Muscle layer of colon (tissue), 2 donors: ENCODE data around the gene RPS2.

Experiments
- H3K27ac ChIP-seq: one replicate; pipeline ENCODE4 v1.7.0; 2013; ENCODE audit warnings: low read depth, mild to moderate bottlenecking, low read length, moderate library complexity
- H3K27me3 ChIP-seq, 2 donors: one replicate each; pipeline ENCODE4 v1.7.0; 2013; ENCODE audit warnings: low read length in 2 of 2, mild to moderate bottlenecking in 2 of 2; ENCODE audit not compliant: insufficient read depth in 2 of 2, control insufficient read depth in 1 of 2
- H3K36me3 ChIP-seq: one replicate; pipeline ENCODE4 v1.7.0; 2013; ENCODE audit warnings: mild to moderate bottlenecking, low read length; ENCODE audit not compliant: insufficient read depth
- H3K4me1 ChIP-seq: one replicate; pipeline ENCODE4 v1.7.0; 2013; ENCODE audit warnings: mild to moderate bottlenecking, low read length; ENCODE audit not compliant: insufficient read depth
- H3K4me3 ChIP-seq, 2 donors: one replicate each; pipeline ENCODE4 v1.7.0; 2013; ENCODE audit warnings: low read length in 2 of 2, low read depth in 1 of 2, mild to moderate bottlenecking in 1 of 2, moderate library complexity in 1 of 2
- H3K9ac ChIP-seq: one replicate; pipeline ENCODE4 v1.7.0; 2013; ENCODE audit warnings: low read length
- H3K9me3 ChIP-seq: one replicate; pipeline ENCODE4 v1.7.0; 2013; ENCODE audit warnings: mild to moderate bottlenecking, low read length
- donor health status: abdominal sarcoma.
- donor health status: Adenocarcinoma of cecum.

RPS2 gene

DNA sequence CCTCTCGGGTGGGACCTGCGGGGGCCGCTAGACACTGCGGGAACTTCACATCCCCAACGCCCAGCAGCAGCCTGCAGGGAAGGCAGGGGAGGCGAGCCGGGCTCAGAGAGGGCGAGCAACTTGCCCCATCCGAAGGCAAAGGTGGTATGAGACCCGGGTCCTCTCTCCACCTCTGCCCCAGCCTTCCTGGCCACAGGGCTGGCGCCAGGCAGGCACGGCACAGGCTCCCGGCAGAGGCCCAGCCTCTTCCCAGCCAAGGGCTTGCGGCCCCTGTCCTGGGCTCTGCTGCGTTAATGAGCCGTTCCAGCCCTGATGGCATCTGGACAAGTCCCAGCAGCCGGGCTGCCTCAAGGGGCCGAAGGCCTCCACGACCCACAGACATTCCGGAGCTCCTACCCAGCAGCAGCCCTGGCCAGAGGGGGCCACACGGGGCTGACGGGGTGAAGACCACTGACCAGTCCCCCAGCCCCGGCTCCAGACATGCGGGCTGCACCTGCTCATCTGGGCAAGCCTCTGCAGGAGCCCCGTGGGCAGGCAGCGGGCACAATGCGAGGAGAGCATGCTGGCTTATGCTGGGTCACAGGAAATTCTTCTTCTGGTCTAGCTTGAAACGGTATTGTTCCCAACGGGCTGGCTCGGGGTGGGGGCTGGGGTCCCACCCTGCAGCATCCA, 45.2 kb downstream of the RPS2 start:
- no peaks in the 10 kb centered on the region for H3K4me1 ChIP-seq
- H3K27ac ChIP-seq = no peak overlapping the region
- H3K27me3 ChIP-seq = peaks cover 16 to 80% of the 10 kb centered on the region in 2 donors
- H3K9ac ChIP-seq = no peak overlapping the region
- H3K9me3 ChIP-seq = no peaks in the 10 kb centered on the region
- no peak overlapping the region for H3K4me3 ChIP-seq
- no peaks in the 10 kb centered on the region for H3K36me3 ChIP-seq

DNA sequence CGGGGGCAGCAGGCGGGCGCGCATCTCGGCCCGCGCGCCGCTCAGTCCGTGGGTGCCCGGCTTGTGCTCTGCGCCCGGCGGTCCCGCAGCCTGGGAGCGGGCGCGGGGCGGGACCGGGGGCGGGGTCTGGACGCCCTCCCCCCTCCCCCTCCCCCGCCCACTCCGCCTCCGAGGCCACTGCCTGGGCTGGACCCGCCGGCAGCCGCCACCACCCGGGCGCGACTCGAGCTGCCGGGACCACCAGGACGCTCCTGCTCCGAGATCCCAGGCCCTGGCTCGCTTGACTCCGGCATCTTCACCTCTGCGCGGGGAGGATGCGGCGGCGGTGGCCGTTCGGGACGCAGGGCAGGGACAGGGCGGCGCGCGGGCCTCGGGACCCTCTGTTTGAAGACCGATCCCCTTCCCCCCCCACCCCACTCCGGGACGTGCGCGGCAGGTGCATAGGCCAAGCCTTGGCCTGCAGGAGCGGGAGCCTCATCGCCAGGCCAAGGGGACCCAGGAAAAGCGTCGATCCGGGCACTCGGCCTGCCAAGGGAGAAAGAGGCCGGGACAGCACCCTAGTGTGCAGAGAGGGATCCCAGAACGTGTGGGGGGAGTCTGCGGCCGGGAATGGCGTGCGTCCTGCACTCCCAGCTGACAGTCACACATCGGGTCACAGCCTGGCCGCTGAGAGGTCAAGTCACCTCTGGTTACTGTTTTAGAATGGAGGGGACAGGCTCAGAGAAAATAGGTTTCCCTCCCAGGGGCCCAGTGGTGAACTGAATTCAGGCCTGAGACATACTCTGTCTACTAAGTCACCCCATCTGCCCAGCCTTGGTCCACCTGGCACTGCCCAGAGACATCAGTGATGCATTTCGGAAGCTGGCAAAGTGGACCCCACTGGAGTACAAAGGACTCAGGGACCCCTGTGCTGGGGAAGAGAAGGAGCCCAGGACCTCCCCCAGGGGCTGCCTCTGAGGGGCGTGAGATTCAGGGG, 46.0 kb downstream of the RPS2 start, which contains the start of gene HS3ST6:
Gene HS3ST6, minus strand, starts transcription at position 65 of the 976 bp plus-strand sequence. CDS start 92 bp downstream, outside the sequence.
- H3K27me3 ChIP-seq = peaks cover 16 to 75% of the 10 kb centered on the region in 2 donors

DNA sequence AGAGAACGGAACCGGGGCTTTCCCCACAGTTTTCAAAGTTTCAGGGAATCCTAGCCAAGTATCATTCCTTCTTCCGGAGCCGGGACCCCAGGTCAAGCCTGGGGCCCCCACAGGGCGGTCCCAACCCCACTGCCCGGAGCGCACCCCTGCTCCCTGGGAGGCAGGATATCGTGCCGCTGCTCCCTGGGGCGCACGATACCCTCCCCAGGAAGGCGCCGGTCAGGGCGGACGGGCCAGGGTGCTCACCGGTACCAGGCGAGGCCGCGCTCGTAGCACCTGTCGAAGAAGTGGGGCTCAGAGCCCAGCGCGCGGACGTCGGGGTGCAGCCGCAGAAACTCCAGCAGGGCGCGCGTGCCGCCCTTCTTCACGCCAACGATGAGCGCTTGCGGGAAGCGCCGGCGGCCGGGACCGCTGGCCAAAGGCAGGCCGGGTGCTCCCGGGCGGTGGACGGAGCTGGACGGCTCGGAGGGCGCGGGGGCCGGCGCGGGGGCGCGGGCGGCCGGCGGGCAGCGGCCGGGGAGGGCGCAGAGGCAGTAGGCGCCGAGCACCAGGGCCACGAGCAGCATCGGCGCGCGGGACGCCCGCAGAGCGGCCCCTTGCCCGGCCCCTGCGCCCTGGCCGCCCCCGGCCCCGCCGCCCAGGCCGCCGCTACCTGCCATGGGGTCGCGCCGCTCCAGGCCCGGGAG, 46.8 kb downstream of the RPS2 start:
- H3K4me3 ChIP-seq = no peak overlapping the region
- no peaks in the 10 kb centered on the region for H3K9me3 ChIP-seq
- H3K4me1 ChIP-seq = no peaks in the 10 kb centered on the region
- H3K9ac ChIP-seq = no peak overlapping the region
- H3K27me3 ChIP-seq = peaks cover 9 to 73% of the 10 kb centered on the region in 2 donors
- H3K27ac ChIP-seq = no peak overlapping the region
- H3K36me3 ChIP-seq = no peaks in the 10 kb centered on the region

More for the DNA sequence above, 46.0 kb downstream of the RPS2 start, which contains the start of gene HS3ST6:
- no peak within 1 kb of the TSS for H3K27ac ChIP-seq
- no peaks in the 10 kb centered on the region for H3K4me1 ChIP-seq
- no peak within 1 kb of the TSS for H3K4me3 ChIP-seq
- no peaks in the 10 kb centered on the region for H3K36me3 ChIP-seq
- H3K9ac ChIP-seq = no peak within 1 kb of the TSS
- no peaks in the 10 kb centered on the region for H3K9me3 ChIP-seq

DNA sequence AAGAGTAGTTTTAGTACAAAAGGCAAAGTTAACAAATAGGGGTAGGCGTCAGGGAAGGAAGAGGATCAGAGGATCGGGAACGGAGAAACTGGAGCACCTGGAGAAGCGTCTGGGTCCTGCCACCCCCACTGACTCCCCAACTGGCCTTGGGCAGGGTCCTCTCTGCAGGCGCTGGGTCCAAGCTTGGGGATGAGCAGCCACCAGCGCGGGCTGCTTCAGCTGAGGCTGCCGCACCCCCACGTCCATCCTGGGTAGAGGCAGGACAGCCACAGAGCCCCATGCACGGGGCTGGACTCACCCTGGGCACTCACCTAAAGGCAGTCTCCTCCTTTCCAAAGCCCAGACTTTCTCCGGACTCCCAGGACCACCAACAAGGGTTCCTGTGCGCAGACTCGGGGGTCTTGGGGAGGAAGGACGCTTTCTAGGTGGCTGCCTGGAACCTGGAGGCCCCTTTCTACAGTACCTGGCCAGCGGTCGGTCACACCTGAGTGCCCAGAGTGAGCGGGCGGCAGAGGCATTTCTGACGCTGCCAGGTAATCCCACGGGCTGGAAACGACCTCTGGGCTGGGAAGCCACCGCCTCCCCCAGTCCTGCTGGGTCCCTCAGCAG, 47.5 kb downstream of the RPS2 start:
- Histone ChIP-seq H3K27ac (no peak overlapping the region), H3K36me3 (no peaks in the 10 kb centered on the region), H3K9ac (no peak overlapping the region), H3K9me3 (no peaks in the 10 kb centered on the region), H3K4me3 (no peak overlapping the region), H3K4me1 (no peaks in the 10 kb centered on the region), H3K27me3 (peaks cover 8 to 67% of the 10 kb centered on the region in 2 donors)

DNA sequence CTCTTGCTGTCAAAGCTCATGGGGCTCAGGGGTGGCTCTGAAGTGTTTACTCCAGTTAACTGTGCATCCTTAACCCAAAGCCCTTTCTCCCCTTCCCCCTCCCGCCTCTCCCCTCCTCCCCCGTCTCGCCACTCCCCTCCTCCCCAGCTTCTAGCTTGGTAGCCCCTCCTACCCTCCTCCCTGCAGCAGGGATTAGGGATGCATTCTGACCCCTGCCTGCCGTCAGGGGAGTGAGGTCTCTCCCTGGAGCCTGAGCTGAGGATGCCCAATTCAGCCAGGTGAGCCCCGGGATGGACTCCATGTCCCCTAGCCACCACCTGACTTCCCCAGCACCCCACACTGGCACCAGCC, 48.0 kb downstream of the RPS2 start:
- Histone ChIP-seq H3K4me1 (no peaks in the 10 kb centered on the region), H3K4me3 (no peak overlapping the region), H3K27ac (no peak overlapping the region), H3K9ac (no peak overlapping the region), H3K36me3 (no peaks in the 10 kb centered on the region), H3K9me3 (no peaks in the 10 kb centered on the region), H3K27me3 (peaks cover 8 to 67% of the 10 kb centered on the region in 2 donors)

DNA sequence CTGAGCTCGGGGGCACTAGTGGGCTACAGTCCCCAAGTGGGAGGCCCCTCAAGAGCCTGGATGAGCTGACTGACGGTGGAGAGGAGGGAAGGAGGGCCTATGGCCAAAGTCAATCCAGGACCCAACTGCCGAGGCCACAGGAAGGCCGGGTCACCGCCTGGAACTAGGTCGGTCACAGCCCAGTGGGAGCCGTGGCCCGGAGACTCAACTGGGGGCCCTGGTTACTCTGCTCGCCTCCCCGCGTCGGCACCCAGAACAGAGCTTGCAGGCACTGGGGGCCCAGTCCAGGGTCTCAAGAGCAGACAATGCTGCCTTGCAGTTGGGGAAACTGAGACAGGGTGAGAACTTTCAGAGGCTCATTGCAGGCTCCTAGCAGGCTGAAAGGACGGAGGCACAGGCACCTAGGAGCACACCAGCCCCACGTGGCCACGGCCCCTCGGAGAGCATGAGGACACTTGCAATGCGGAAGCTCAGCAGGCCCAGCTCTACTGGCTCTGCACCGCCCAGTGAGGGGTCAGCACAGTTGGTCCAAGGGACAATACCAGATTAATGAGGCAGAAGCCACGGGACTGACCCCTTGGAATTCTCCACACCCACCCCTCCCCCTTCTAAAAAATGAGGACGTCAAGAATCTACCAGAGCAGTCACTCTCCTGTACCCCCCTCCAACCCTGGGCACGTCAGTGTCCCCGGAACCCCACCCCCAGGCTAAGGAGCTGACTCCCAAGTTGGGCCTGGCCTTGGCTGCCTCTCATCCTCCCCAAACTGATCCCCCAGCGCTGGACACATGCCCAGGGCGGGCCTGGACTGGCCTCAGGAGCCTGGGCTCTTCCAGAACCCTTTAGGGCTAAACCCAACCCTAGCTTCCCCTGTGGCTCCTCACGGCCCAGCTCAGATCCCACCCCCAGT, 48.6 kb downstream of the RPS2 start:
- Histone ChIP-seq H3K36me3 (no peaks in the 10 kb centered on the region), H3K4me3 (no peak overlapping the region), H3K27me3 (peaks cover 8 to 66% of the 10 kb centered on the region in 2 donors), H3K4me1 (no peaks in the 10 kb centered on the region), H3K27ac (no peak overlapping the region), H3K9ac (no peak overlapping the region), H3K9me3 (no peaks in the 10 kb centered on the region)

DNA sequence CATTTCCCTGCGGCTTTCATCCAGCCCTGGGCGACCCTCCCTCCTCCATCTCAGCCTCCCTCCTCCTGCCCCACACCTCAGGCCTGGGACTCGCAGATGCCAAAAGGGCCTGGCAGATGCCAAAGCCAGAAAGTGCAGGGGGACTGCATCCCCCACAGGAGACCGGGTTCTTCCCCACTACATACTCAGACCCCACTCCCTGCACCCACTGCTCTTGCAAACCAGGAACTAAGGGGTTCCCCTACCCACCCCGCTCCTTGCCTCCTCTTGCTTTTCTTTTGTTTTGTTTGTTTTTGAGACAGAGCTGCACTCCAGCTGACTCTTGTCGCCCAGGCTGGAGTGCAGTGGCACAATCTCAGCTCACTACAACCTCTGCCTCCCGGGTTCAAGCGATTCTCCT, 49.6 kb downstream of the RPS2 start:
- Histone ChIP-seq H3K4me1 (no peaks in the 10 kb centered on the region), H3K4me3 (no peak overlapping the region), H3K27me3 (peaks cover 8 to 56% of the 10 kb centered on the region in 2 donors), H3K36me3 (no peaks in the 10 kb centered on the region), H3K27ac (no peak overlapping the region), H3K9me3 (no peaks in the 10 kb centered on the region), H3K9ac (no peak overlapping the region)

DNA sequence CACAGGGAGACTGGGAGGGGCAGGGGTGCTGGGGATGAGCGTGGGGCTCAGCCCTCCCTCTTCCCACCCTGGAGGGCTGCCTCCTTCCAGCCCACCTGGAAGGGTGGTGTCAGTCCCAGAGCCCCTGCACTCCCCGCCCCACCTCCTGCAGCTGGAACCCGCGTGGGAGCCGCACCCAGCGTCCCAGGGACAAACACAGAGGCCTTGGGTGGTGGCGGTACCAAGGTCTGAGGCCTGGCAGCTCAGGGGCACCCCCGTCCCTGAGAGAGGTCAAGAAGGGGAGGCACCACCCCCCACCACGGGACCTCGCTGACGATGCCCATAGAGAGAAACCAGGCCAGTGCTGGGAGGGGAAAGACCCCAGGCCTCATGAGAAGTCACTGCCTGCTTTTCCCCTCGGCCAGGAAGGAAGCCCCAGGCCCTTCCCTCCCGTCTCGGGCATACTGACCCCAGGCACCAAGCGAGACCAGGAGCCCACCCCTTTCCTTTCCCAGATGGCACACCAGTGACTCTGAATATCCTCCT, 50.5 kb downstream of the RPS2 start:
- Histone ChIP-seq H3K4me1 (no peaks in the 10 kb centered on the region), H3K27ac (no peak overlapping the region), H3K4me3 (no peak overlapping the region), H3K9me3 (no peaks in the 10 kb centered on the region), H3K9ac (no peak overlapping the region), H3K27me3 (peaks cover 4 to 51% of the 10 kb centered on the region in 2 donors), H3K36me3 (no peaks in the 10 kb centered on the region)

DNA sequence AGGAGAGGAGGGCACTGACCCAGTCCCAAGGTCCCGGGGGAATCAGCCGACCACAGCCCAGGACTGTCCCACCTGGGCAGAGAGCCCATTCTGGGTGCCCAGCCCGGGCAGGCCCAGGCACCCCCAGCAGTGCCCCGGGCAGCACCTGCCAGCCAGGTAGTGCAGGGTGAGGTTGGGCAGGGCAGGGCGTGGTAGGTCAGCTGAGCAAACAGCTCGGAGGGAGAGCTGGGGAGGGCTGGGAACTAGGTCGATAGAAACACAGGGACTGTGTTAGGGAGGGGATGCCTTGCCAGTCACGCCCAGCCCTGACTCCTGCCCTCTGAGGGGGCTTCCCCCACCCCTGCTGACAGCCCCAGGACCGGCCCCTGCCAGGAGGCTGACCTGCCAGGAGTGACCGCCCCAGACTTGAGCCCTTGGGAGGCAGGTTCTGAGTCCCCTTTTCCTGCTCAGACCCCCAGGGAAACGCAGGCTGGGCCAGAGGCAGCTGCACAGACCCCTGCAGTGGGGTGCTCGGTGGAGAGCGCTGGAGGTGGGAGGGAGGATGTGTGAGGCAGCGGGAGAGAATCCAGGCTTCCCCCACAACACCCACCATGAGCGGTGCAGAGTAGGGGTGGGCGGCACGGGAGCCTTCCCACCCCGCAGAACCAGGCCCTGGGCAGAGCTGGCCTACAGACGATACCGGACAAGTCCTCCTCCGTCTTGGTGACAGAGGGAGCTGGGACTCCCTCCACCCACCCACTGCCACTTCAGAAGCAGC, 51.1 kb downstream of the RPS2 start:
- Histone ChIP-seq H3K27me3 (peaks cover 4 to 48% of the 10 kb centered on the region in 2 donors), H3K9ac (no peak overlapping the region), H3K4me3 (no peak overlapping the region), H3K36me3 (no peaks in the 10 kb centered on the region), H3K27ac (no peak overlapping the region), H3K9me3 (no peaks in the 10 kb centered on the region), H3K4me1 (no peaks in the 10 kb centered on the region)

DNA sequence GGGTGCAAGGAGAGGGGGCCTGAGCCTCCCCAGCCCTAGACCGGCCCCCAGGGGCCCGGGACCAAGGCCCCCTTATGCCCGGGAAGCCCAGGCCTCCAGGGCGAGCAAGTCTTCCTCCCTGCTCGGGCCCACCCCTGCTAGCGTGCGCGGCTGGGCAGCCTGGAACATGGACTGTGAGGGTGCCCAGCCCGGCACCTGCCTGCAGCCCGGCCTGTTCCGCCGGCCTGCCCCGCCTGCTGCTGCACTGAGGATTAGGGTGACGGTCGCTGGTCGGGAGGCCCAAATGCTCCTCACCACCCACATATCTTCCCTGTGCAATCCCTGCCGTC, 52.4 kb downstream of the RPS2 start:
- Histone ChIP-seq H3K27me3 (peaks cover 4 to 50% of the 10 kb centered on the region in 2 donors), H3K4me3 (no peak overlapping the region), H3K9ac (no peak overlapping the region), H3K27ac (no peak overlapping the region), H3K4me1 (no peaks in the 10 kb centered on the region), H3K9me3 (no peaks in the 10 kb centered on the region), H3K36me3 (no peaks in the 10 kb centered on the region)
